ENCODE data around the gene GNLY.
"Not testable (repeated sequence)": the region's sequence is repeated elsewhere in the genome, so short reads cannot be mapped to it uniquely, and the experiment has no call there.

The GNLY gene

GRCh38 chr2:85704800-85705679 is 10.9 kb downstream of the GNLY start:
- DNase-seq, result peak; percentile 19 to 24
- TF ChIP-seq POLR2A (IDR thresholded peaks at IDR 0.05; ENCODE audit: low read length), result no peak

GRCh38 chr2:85705680-85706039 is 11.5 kb downstream of the GNLY start:
- peak in 1 of 2 experiments; percentile 35 for DNase-seq
- TF ChIP-seq GATA1 (IDR thresholded peaks at IDR 0.05; ENCODE audit: low read depth, low read length), result no peak
- TF ChIP-seq POLR2A (IDR thresholded peaks at IDR 0.05; ENCODE audit: low read length), result no peak

GRCh38 chr2:85706063-85706462 is 11.9 kb downstream of the GNLY start:
- TF ChIP-seq POLR2A (IDR thresholded peaks at IDR 0.05; ENCODE audit: low read length), result no peak
- TF ChIP-seq GATA1 (IDR thresholded peaks at IDR 0.05; ENCODE audit: low read depth, low read length), result no peak
- DNase-seq, result no peak

DNA sequence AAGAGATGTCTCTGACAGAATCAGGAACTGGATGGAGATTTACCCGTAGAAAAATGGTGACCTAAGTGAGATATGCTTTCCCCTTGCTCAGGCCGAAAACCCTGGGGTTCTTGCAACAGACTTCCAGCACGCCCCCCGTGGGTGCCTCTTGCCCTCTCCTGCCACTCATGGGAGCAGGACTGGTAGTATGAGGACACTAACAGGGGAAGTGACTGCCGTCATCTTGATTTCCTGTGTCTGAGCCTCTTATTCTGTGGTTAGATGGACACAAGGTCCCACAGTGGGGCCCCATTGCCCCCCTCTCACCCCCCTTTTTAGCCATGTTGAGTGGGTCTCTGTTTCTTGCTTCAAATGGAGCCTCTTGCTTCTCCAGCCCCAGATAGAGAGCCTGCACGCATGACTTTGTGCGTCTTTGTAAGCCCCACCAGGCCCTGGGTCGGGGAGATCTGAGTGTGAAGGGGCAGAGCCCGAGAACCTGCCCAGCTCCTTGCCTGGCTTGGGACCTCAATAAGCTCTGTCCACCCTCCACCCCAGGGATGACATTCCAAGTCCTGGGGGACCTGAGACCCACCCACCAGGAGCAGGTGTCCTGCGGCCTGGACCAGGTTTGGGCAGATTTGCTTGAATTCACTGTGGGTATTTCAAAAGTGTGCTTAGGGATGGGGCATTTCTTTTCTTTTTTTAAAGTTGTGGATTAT is 12.6 kb downstream of the GNLY start:
- DNase-seq, result no peak
- TF ChIP-seq POLR2A (IDR thresholded peaks at IDR 0.05; ENCODE audit: low read length), result no peak
- TF ChIP-seq GATA1 (IDR thresholded peaks at IDR 0.05; ENCODE audit: low read depth, low read length), result no peak

GRCh38 chr2:85707304-85707703 is 13.1 kb downstream of the GNLY start:
- peak; percentile 86 to 88 for DNase-seq
- no peak for TF ChIP-seq POLR2A (IDR thresholded peaks at IDR 0.05; ENCODE audit: low read length)
- TF ChIP-seq GATA1 (IDR thresholded peaks at IDR 0.05; ENCODE audit: low read depth, low read length), result no peak

GRCh38 chr2:85708641-85709040 is 14.5 kb downstream of the GNLY start:
- DNase-seq, result no peak
- TF ChIP-seq POLR2A (IDR thresholded peaks at IDR 0.05; ENCODE audit: low read length) (no peak), GATA1 (IDR thresholded peaks at IDR 0.05; ENCODE audit: low read depth, low read length) (no peak)

GRCh38 chr2:85709401-85709811 is 15.2 kb downstream of the GNLY start:
- peak; percentile 19 to 42 for DNase-seq

DNA sequence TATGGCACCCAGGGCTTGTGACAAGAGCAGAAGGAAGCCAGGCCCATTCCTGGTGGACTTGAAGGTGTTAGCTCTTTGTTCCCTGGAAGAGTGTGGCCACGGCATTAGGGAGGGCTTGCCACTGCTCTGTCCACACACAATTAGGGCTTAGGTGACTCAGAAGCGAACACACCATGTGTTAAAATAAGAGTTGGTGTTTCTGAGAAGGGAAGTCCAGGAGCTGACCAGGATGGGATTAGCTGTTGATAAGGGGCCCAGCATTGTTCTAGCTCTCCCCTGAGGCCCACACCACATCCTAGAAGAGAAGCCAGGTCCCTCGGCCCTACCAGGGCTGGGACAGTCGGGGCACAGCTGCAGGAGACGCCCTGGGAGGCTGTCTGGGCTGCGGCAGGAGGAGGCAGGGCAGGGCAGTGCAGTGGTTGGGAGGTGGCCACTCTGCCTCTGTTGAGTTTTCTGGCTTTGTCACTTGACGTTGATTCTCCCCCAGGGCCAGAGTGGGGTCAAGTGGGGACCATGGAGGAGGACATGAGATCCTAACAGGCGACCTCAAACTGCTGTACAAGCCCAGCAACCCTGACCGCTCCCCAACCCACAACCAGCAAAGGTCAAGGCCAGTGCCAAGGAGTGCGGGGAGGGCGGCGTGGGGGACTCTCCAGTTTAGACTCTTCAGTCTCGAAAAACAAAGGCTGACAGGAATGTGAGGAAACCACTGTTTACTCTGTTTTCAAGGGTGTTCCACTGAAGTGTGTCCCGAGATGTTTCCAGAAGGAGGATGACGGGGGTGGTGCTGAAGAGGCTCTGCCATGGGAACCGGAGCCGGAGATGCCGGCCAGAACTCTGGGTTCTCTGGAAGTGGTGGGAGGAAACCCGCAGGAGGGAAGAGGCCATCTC is 16.8 kb downstream of the GNLY start:
- TF ChIP-seq POLR2A (IDR thresholded peaks at IDR 0.05; ENCODE audit: low read length) (no peak), GATA1 (IDR thresholded peaks at IDR 0.05; ENCODE audit: low read depth, low read length) (no peak)
- peak in 1 of 2 experiments; percentile 23 for DNase-seq

More at GRCh38 chr2:85709401-85709811, 15.2 kb downstream of the GNLY start:
- TF ChIP-seq GATA1 (IDR thresholded peaks at IDR 0.05; ENCODE audit: low read depth, low read length) (no peak), POLR2A (IDR thresholded peaks at IDR 0.05; ENCODE audit: low read length) (no peak)

GRCh38 chr2:85711578-85712060 is 17.5 kb downstream of the GNLY start:
- DNase-seq, result no peak
- TF ChIP-seq GATA1 (IDR thresholded peaks at IDR 0.05; ENCODE audit: low read depth, low read length) (no peak), POLR2A (IDR thresholded peaks at IDR 0.05; ENCODE audit: low read length) (no peak)

GRCh38 chr2:85712336-85712735 is 18.2 kb downstream of the GNLY start:
- no peak for TF ChIP-seq GATA1 (IDR thresholded peaks at IDR 0.05; ENCODE audit: low read depth, low read length)
- no peak for TF ChIP-seq POLR2A (IDR thresholded peaks at IDR 0.05; ENCODE audit: low read length)
- DNase-seq, result peak; percentile 37 to 77

DNA sequence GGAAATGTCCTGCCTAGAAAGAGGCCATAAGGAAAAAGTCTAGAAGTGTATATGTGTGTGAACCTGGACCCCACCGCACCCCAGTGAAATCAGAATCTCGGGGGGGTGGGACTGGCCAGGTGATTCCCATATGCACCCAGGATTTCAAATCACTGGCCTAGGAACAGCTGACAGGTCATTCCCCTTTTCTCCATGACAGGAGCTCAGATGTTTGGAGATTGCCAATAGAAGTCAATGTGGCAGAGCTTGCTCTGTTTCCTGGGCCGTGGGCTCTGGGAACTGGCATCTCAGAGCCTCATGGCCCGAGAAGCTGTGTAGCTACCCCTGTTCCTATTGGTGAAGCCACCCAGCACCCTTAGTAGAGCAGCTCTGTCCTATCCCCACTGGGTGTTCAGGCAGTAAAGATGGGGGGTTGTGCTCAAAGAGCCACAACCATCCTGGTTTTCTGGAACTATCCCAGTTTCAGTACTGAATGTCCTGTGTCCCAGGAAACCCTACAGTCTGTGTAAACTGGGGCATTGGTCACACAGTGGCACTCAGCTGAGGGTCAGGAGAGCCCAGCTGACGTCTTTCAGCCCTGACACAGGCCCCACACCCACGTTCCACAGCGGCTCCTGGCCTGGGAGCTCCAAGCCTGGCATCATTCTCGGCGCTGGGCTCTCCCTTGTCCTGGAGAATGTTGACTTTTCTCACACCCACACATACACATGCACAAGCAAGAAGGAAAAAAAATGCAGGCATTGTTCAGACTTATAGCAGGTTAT is 18.9 kb downstream of the GNLY start:
- no peak for DNase-seq
- no peak for TF ChIP-seq GATA1 (IDR thresholded peaks at IDR 0.05; ENCODE audit: low read depth, low read length)
- TF ChIP-seq POLR2A (IDR thresholded peaks at IDR 0.05; ENCODE audit: low read length), result no peak

DNA sequence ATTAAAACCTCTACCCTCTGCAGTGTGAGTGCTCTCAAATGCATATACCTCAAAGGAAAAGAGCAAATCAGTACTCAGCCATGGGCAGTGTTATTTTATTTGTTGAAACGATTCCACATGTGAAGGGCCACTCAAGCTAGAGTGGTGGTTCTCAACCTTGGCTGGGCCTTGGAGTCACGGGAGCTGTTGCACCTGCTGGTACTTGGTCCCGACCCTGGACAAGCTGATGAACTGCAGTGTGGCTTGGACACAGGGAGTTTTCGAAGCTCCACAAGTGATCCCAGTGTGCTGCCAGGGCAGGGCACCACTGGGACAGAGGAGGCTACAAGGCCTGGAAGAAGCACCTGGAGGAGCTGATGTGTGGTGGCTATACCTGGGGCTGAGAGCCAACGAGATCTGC is 19.7 kb downstream of the GNLY start:
- DNase-seq, result no peak
- TF ChIP-seq GATA1 (IDR thresholded peaks at IDR 0.05; ENCODE audit: low read depth, low read length) (no peak), POLR2A (IDR thresholded peaks at IDR 0.05; ENCODE audit: low read length) (no peak)

DNA sequence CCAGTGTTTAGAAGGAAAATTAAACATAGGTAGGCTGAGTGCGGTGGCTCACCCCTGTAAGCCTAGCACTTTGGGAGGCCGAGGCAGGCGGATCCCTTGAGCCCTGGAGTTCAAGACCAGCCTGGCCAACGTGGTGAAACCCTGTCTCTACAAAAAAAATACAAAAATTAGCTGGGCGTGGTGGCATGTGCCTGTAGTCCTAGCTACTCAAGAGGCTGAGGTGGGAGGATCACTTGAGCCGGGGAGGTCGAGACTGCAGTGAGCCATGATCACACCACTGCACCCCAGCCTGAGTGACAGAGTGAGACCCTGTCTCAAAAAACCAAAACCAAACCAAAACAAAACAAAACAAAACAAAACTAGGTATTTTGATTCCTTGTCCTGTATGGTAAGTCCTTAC is 20.3 kb downstream of the GNLY start:
- DNase-seq, result not testable (repeated sequence)

All from erythroblast (primary cell).